Activated naive CD4-positive, alpha-beta T cell treated with anti-CD3 and anti-CD28 coated beads for 36 hours (primary cell): ENCODE results near the gene CD46. TPM values are rescaled to one million over a fixed set of nuclear protein-coding genes. Genes with fewer than 3 reads are reported as not detected.
A peak's percentile ranks its signal among the peaks of the same experiment; 100 is the strongest.

Experiments used
- CTCF ChIA-PET: fragments of 350-600 bp; sonication (Branson Sonifier 250); formaldehyde crosslinking; loops from one replicate; lab custom pipeline; 2021; ENCODE audit warnings: antibody characterized with exemption; lab: Charles Lee
- DNase-seq: peaks from one replicate; pipeline ENCODE4 v3.0.0-alpha.2; 2020
- H3K27ac Mint-ChIP-seq: one replicate; pipeline ENCODE4 v1.8.0; 2021; ENCODE audit warnings: mild to moderate bottlenecking, mixed read lengths
- H3K27me3 Mint-ChIP-seq: one replicate; pipeline ENCODE4 v1.8.0; 2021; ENCODE audit warnings: low read depth, mixed read lengths
- H3K36me3 Mint-ChIP-seq: one replicate; pipeline ENCODE4 v1.8.0; 2021; ENCODE audit warnings: low read depth, mixed read lengths
- H3K4me1 Mint-ChIP-seq: one replicate; pipeline ENCODE4 v1.8.0; 2021; ENCODE audit warnings: low read depth, mixed read lengths
- H3K4me3 Mint-ChIP-seq: one replicate; pipeline ENCODE4 v1.8.0; 2021; ENCODE audit warnings: mild to moderate bottlenecking, moderate library complexity, mixed read lengths
- H3K9me3 Mint-ChIP-seq: one replicate; pipeline ENCODE4 v1.8.0; 2021; ENCODE audit warnings: mixed read lengths
- intact Hi-C: fragments of 100-400 bp; cut with micrococcal nuclease; formaldehyde crosslinking; loops from one replicate; pipeline ENCODE4 v1.15.1; 2023
- total RNA-seq, 2 experiments: library from RNA; stranded (reverse); gene quantifications; one replicate each; pipeline ENCODE4 v1.2.3, GENCODE V29; 2021

Gene CD46
- total RNA-seq, 2 experiments from 2014 or later, result 91.0 to 93.4 TPM

DNA sequence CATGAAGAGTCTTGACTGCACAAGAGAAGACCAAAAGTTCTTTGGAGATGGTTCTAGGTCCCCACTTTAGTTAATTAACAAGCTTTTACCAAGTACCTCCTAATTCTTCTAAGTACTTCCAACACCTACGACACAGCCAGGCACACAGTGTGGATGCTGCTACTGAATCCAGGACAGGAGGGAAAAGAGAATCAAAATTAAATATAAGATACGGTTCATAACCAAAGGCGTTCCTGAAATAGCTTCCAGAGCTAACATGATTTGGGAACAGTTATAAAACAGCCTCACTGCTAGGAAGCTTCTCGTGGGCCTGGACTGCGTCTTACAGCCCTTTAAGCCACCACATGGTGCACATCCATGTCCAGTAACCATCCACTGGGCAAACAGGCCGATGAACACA is 84.1 kb downstream of the CD46 start:
- intact Hi-C loops, result no loop called here
- CTCF ChIA-PET, result interaction anchor here (1.9 to 15.6 kb wide), 2 partner anchors 31 to 49 kb away, joined by 7 to 342 read pairs; no protein-coding TSS in a partner anchor
- Mint-ChIP-seq H3K4me3 (no peak overlapping the region), H3K36me3 (peaks cover 13% of the 10 kb centered on the region), H3K27ac (no peak overlapping the region), H3K9me3 (no peaks in the 10 kb centered on the region), H3K27me3 (no peaks in the 10 kb centered on the region), H3K4me1 (peaks cover 86% of the 10 kb centered on the region)
- DNase-seq, result no peak

DNA sequence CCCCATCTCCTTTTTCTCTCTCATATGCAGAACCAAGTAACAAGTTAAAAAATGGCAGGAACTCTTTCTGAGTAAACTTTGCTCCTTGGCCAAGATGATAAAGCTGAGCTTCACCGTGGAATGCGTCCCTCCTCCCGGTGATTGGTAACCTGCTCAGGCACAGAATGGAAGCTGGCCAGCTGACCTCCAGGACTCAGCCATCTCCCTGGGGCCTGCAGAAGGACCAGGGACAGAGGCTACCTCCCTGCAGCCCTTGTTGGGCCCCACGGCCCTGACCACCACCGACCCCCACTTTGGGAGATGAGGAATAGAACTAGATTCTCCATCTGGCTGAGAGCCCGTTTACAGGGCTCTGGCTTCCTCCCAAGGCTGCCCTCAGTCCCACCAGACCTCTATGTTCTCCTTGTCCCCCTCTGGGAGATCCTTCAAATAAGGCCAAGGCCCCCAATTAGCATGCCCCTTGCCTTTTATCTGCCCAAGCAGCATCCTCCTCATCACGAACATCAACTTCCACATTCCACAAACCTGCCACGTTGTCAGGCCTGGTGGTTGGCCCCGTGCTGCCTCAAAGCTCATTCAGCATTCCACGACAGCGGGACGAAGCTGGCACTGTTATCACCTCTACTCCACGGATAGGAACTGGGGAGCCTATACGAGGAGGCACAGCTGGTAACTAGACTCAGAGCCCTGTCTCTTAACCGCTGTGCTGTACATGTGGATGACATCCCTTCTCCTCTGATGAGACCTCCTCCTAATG is 84.9 kb downstream of the CD46 start:
- Mint-ChIP-seq H3K9me3 (no peaks in the 10 kb centered on the region), H3K36me3 (peaks cover 13% of the 10 kb centered on the region), H3K27ac (no peak overlapping the region), H3K27me3 (no peaks in the 10 kb centered on the region), H3K4me3 (no peak overlapping the region), H3K4me1 (peaks cover 79% of the 10 kb centered on the region)
- intact Hi-C loops, result no loop called here
- no peak for DNase-seq
- CTCF ChIA-PET, result interaction anchor here (1.9 to 15.6 kb wide), 2 partner anchors 30 to 48 kb away, joined by 7 to 342 read pairs; no protein-coding TSS in a partner anchor

DNA sequence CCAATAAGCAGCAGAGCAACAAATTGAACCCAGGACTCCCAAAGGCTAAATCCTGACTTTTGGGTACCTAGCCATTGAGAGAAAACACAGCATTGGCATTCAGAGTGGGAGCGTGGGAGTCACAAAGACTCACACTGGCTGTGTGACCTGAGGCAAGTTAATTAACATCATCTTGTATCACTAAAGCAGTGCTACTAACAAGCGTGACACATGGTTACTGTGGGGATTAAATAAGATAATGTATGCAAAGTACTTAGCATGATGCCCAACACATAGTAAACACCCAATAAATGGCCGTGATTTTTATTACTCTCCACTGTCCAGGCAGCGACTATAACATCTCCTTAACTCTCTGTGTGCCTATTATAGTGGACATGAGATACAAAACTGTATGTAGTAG is 85.8 kb downstream of the CD46 start:
- no peaks in the 10 kb centered on the region for H3K27me3 Mint-ChIP-seq
- H3K27ac Mint-ChIP-seq, result peak overlapping the region; percentile 4
- H3K36me3 Mint-ChIP-seq, result peaks cover 13% of the 10 kb centered on the region
- H3K4me1 Mint-ChIP-seq, result peaks cover 75% of the 10 kb centered on the region
- intact Hi-C loops, result no loop called here
- H3K4me3 Mint-ChIP-seq, result no peak overlapping the region
- H3K9me3 Mint-ChIP-seq, result no peaks in the 10 kb centered on the region
- DNase-seq, result no peak
- CTCF ChIA-PET, result interaction anchor here (1.7 kb wide), 1 partner anchor 35 kb away, joined by 6 read pairs; no protein-coding TSS in a partner anchor

DNA sequence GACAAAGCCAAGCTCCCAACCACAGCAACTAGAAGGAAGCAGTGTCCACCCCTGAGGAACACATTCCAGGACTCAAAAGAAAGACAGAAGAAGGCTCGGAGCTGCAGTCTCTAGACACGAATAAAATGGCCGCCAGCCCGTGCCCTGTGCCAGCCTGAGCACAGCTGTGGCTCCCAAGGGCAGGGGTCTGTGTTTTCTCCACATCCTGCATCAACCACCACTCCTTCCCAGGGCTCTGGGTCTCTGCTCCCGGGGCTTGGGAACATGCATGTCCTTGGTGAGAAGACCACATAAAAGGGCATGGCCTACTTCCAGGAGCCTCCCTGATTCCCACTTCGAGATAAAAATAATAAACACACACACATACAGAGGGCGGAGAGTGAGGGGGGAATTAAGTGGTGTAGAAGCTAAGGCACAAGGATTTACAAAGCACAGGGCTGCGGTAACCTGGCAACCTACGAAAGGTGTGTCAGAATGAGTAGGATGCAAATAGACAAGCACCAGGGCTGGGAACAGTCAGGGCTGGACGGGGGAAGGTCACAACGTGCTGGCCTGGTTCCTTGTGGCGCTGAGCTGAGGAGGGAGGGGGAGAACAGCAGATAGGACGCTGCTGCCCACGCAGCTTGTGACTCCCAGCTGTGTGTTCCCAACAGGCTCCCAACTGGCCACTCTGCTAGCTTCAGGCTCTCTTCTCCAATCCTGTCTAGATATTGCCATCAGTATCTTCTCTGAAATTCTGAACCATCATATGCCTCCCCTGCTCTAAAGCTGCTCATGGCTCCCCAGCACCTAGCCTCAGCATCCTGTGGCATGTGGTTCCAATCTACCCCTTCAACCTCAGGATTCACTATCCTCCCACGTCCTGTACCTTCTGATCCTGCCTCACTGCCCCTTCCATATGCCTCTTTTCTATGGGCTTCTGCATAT is 86.6 kb downstream of the CD46 start:
- H3K4me3 Mint-ChIP-seq, result no peak overlapping the region

DNA sequence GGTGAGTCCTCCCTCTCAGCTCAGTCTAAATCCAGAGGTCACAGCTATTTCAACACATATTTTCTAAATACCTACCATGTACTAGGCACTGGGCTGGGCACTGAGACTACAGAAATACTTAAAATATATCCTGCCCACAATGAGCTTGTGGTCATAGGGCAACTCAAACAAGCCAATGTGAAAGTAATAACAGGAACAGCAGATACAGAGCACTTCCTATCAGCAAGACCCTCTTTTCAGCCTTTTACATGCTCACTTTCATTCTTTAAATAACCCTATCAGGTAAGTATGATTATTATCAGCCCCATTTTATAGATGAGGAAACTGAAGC is 87.2 kb downstream of the CD46 start:
- Mint-ChIP-seq H3K4me3 (no peak overlapping the region), H3K36me3 (peaks cover 13% of the 10 kb centered on the region), H3K9me3 (no peaks in the 10 kb centered on the region), H3K4me1 (peaks cover 70% of the 10 kb centered on the region), H3K27me3 (no peaks in the 10 kb centered on the region), H3K27ac (peak overlapping the region; percentile 72)
- CTCF ChIA-PET, result interaction anchor here (0.9 to 1.7 kb wide), 4 partner anchors 34 to 125 kb away, joined by 4 to 6 read pairs (median 4); no protein-coding TSS in a partner anchor
- intact Hi-C loops, result no loop called here
- no peak for DNase-seq

More for the DNA sequence above, 86.6 kb downstream of the CD46 start:
- Mint-ChIP-seq H3K9me3 (no peaks in the 10 kb centered on the region), H3K27ac (peak overlapping the region; percentile 72), H3K4me1 (peaks cover 70% of the 10 kb centered on the region), H3K27me3 (no peaks in the 10 kb centered on the region), H3K36me3 (peaks cover 13% of the 10 kb centered on the region)
- no peak for DNase-seq
- intact Hi-C loops, result no loop called here
- CTCF ChIA-PET, result interaction anchor here (0.9 to 1.7 kb wide), 4 partner anchors 35 to 125 kb away, joined by 4 to 6 read pairs (median 4); no protein-coding TSS in a partner anchor

DNA sequence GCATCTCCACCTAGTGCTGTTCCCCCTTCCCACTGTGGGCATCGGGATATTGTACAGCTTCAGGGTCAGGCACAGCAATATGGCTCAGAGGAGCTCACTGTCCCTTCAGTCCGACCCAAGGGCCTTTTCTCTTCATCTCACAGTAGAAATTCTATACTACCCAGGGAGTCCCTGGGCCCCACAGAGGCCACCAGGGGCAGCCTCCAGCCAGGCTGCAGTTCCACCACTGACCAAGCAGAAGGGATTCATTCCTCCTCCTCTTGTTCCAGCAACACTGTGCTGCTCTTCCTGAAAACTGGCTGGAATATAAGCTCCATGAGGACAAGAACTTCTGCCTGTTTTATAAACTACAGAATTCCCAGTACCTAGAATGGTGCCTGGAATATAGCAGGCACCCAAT is 88.5 kb downstream of the CD46 start:
- Mint-ChIP-seq H3K4me1 (peaks cover 70% of the 10 kb centered on the region), H3K4me3 (no peak overlapping the region)

DNA sequence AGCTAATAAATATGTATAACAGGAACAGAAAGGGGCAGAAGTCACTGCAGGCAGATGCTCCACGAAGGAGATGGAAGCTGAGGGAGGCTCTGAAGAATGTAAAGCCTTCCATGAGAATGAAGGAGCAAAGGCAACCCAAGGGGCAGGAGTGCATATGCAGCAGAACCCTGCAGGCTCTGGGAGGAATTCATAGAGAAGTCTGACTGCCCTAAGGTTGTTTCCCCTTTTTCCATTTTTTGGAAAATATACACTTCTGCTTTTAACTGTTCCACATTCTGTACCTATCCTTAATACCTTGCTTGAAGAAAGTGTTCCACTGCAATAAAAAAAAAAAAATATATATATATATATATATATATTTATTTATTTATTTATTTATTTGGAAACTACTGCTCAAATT is 89.4 kb downstream of the CD46 start:
- no peak overlapping the region for H3K27ac Mint-ChIP-seq
- peaks cover 64% of the 10 kb centered on the region for H3K4me1 Mint-ChIP-seq
- H3K9me3 Mint-ChIP-seq, result no peaks in the 10 kb centered on the region
- H3K36me3 Mint-ChIP-seq, result peaks cover 11% of the 10 kb centered on the region
- CTCF ChIA-PET, result interaction anchor here (0.6 to 1.4 kb wide), 3 partner anchors 12 to 26 kb away, joined by 4 read pairs; no protein-coding TSS in a partner anchor
- no peak for DNase-seq
- intact Hi-C loops, result no loop called here
- H3K4me3 Mint-ChIP-seq, result no peak overlapping the region
- H3K27me3 Mint-ChIP-seq, result no peaks in the 10 kb centered on the region

More for the DNA sequence above, 88.5 kb downstream of the CD46 start:
- Mint-ChIP-seq H3K27me3 (no peaks in the 10 kb centered on the region), H3K36me3 (peaks cover 11% of the 10 kb centered on the region), H3K27ac (no peak overlapping the region), H3K9me3 (no peaks in the 10 kb centered on the region)
- CTCF ChIA-PET, result interaction anchor here (1.2 to 1.4 kb wide), 2 partner anchors 11 to 27 kb away, joined by 4 read pairs; no protein-coding TSS in a partner anchor
- DNase-seq, result no peak
- intact Hi-C loops, result no loop called here

DNA sequence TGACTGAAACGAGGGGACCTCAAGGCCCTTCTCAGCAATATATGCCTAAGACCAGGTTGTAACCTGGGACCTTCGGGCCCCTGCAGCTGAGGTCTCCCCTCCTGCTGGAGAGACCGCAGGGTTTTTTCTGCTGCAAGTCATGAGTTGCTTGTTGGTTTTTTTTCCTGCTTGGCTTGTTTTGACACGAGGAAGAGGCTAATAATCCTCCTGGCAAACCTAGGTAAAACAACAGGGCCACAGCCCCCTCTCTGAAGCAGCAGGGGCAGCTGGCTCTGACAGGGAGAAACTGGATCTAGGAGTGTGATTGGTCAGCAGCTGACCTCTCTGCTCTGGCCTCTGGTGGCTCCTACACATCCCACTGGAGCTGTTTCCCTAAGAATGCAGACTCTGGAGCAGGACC is 90.0 kb downstream of the CD46 start:
- peaks cover 8% of the 10 kb centered on the region for H3K36me3 Mint-ChIP-seq
- H3K9me3 Mint-ChIP-seq, result no peaks in the 10 kb centered on the region
- no peak for DNase-seq
- no peaks in the 10 kb centered on the region for H3K27me3 Mint-ChIP-seq
- no peak overlapping the region for H3K4me3 Mint-ChIP-seq
- intact Hi-C loops, result no loop called here
- no peak overlapping the region for H3K27ac Mint-ChIP-seq
- CTCF ChIA-PET, result interaction anchor here (1.2 to 1.9 kb wide), 6 partner anchors 13 to 406 kb away, joined by 3 to 6 read pairs (median 4); no protein-coding TSS in a partner anchor
- H3K4me1 Mint-ChIP-seq, result peaks cover 60% of the 10 kb centered on the region

DNA sequence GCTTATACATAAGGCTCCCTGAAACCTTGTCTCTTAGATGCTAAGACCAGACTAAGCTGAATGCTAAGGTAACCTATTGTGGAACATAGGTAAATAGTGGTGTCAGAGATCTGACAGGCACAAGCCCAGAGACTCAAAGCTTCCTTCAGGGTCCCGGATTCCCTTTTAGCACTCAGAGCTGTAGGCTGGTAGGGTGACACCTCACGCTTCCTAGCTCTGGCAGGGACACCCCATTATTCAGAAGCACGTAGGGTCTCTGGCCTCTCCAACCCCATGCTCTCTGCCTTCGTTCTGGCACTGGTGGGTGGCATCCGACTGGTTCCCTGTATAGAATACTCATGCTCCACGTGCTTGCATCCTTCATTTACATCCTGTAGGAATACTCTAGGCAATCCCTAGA is 90.7 kb downstream of the CD46 start:
- peaks cover 56% of the 10 kb centered on the region for H3K4me1 Mint-ChIP-seq
- no peak overlapping the region for H3K27ac Mint-ChIP-seq
- H3K9me3 Mint-ChIP-seq, result no peaks in the 10 kb centered on the region
- no peak for DNase-seq
- H3K27me3 Mint-ChIP-seq, result no peaks in the 10 kb centered on the region
- intact Hi-C loops, result no loop called here
- H3K4me3 Mint-ChIP-seq, result no peak overlapping the region
- CTCF ChIA-PET, result interaction anchor here (0.7 to 1.9 kb wide), 8 partner anchors 13 to 405 kb away, joined by 3 to 6 read pairs (median 4); no protein-coding TSS in a partner anchor
- H3K36me3 Mint-ChIP-seq, result peaks cover 8% of the 10 kb centered on the region

DNA sequence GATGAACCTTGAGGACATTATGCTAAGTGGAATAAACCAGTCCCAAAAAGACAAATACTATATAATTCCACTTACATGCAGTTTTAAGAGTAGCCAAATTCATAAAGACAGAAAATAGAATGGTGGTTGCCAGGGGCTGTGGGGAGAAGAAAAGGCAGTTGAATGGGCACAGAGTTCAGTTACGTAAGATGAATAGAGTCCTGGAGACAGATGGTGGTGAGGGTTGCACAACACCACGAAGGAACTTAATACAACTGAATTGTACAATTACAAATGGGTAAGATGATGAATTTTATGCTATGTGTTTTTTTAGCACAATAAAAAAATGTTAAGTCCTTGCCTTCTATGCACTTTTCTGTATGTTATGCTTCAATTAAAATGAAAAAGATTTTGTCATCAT is 92.5 kb downstream of the CD46 start:
- no peak overlapping the region for H3K4me3 Mint-ChIP-seq
- intact Hi-C loops, result no loop called here
- no peak for DNase-seq
- peaks cover 8% of the 10 kb centered on the region for H3K36me3 Mint-ChIP-seq
- H3K4me1 Mint-ChIP-seq, result peaks cover 55% of the 10 kb centered on the region
- CTCF ChIA-PET, result no interaction called here
- H3K27ac Mint-ChIP-seq, result no peak overlapping the region
- no peaks in the 10 kb centered on the region for H3K27me3 Mint-ChIP-seq
- no peaks in the 10 kb centered on the region for H3K9me3 Mint-ChIP-seq
